NCI-H82 (cell line): ENCODE data around the gene KCNA2.

Source experiments
- DNase-seq: peaks from one replicate; lab custom pipeline; 2025; lab: John Stamatoyannopoulos, UW

KCNA2 gene

DNA sequence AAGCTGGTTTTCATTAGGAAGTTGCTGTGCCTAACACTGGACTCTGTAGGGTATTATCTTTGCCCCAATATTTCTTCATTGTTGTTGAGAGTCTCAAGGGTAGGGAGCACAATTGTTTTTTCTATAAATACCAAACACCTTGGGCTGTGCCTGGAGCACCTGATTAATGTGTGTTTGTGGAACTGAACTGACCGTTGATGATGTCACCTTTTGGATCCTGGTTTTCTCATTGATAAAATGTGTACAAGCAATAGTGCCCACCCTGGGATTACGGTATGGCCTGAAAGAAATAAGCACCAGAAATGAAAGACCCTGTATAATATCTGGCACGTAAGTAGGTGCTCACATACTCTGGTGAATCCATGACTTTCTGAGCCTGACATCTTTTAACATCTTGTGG lies 39.3 kb downstream of the KCNA2 start:
- DNase-seq: no peak

DNA sequence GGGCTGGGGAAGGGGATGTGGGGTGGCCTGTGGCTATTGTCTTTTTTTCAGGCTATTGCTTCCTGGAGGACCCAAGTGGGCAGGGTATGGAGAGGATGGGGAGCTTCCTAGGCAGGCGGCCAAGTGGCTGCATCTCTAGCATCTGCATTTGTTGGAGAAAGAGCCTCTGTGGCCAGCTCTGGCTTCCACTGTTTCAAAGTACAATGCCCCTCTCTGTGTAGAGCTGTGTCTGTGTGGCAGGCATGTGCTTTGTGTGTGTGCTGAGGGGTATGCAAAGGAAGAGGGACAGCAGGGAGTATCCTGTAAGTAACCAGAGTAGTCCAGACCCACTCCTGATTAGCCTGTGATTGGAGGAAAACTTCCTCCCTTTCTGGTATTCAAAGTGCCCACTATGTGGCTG lies 40.6 kb downstream of the KCNA2 start:
- no peak for DNase-seq

DNA sequence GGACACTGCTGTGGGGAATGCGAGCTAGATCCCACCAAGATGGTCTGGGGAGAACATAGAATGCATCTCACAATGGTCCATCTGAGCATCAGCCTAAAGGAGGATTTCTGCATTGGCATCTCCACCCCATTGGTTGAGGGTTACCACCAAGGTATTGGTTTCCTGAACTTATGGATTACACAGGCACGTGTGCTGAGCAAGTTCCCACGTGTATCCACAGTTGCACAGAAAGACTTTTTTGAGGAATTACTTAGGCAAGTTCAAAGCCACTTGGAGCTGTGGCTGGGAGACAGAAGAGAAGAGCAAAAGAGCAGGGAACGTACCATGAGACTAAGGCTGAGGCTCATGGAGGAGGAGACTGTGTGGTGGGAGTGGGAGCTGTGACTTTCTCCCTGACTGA lies 43.1 kb downstream of the KCNA2 start:
- DNase-seq: no peak

DNA sequence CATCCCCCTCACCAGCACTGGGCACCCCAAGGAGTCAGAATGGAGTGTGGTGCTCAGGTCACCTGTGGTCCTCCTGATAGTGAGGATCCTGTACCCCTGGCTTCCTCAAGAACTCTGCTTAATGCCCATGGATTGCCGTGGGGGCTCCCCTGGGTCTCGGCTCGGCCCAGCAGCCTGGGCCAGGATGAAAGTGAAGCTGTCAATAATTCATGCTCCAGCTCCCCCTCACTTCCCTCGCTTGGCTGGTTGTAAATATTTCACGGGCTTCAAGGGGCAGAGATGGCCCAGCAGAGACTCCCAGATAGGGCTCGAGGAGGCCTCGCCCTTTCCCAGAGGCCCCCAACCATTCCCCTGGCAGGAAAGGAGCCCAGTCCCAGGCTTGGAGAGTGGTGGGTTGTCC lies 44.6 kb downstream of the KCNA2 start:
- no peak for DNase-seq

DNA sequence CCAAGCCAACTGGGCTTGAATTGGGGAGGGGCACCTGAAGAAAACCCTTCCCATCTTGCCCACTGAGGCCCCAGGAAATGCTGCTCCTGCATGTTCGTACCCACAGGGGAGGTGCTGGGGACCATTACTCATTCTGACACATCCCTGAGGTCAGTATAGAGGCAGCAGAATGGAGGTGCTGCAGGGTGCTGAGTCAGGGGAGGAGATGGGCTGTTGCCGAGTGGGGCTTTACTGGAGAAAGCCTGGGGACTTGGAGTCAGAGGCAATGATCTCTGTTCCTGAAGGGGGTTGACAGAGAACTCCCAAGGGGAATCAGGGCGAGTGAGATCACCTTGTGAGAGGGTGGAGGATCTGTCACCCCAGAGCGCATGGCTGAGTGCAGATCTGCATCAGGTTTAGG lies 47.0 kb downstream of the KCNA2 start:
- DNase-seq: no peak

DNA sequence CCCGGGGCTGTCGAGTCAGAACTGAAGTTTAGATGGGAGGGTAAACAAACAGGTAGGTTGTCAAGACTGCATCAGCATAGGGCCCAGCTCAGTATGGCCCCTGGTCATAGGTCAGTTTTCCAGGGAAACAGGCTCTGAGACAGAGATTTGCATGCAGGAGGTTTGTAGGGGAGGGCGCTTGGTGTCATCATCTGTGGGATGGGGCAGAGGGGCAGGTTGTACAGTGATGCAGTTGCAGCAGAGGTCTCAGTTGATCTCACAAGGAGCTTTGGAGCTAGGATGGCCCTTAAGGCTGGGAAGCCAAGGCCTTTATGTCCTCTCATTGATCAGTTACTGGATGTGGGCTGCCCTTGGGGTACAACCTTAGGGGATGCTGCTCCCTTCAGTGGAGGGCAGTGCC lies 48.7 kb downstream of the KCNA2 start:
- DNase-seq: no peak

DNA sequence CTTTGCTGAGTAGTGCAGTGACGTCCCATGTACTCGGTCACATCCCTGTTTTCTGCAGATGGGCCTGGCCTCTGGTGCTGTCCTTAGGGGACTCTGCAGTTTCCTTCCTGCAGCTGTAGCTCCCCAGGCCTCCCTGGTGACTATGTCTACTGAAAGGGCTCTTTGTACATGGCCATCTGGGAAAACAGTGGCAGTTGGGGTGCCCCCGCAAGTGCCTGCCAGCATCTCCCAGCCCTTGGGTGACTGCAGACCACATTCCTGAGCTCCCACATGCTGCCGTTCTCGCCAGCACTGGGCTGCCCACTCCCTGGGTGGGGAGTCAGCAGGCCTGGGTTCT lies 49.7 kb downstream of the KCNA2 start:
- no peak for DNase-seq

DNA sequence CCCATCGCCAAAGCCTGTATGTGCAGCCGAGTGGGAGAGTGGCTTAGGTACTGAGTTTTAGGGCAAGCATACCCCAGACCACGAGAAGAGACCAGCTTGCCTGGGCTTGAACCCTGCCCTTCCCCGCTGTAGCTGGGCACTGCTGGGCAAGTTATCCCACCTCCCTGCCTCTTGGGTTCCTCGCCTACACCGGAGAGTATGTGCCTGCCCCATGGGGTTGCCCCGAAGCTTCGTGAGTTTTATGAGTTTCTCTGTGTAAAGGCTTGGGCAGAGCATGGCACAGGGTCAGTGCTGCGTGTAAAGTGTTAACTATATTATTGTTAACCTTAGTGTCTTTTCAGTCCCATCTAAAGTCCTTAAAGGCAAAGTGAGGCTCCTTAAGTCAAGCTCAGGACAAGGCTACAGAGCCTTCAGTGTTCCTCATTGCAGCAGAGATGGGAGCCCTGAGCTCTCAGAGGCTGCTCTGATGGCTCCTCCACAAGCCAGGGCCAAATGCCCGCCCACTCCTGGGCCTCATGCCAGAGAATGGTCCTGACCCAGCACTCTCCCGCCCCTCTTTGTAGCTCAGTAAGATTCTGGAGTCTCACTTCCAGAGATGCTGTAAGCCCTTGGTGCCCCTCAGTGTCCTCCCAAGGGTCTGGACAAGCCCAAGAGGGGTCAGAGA lies 50.2 kb downstream of the KCNA2 start:
- DNase-seq: no peak

DNA sequence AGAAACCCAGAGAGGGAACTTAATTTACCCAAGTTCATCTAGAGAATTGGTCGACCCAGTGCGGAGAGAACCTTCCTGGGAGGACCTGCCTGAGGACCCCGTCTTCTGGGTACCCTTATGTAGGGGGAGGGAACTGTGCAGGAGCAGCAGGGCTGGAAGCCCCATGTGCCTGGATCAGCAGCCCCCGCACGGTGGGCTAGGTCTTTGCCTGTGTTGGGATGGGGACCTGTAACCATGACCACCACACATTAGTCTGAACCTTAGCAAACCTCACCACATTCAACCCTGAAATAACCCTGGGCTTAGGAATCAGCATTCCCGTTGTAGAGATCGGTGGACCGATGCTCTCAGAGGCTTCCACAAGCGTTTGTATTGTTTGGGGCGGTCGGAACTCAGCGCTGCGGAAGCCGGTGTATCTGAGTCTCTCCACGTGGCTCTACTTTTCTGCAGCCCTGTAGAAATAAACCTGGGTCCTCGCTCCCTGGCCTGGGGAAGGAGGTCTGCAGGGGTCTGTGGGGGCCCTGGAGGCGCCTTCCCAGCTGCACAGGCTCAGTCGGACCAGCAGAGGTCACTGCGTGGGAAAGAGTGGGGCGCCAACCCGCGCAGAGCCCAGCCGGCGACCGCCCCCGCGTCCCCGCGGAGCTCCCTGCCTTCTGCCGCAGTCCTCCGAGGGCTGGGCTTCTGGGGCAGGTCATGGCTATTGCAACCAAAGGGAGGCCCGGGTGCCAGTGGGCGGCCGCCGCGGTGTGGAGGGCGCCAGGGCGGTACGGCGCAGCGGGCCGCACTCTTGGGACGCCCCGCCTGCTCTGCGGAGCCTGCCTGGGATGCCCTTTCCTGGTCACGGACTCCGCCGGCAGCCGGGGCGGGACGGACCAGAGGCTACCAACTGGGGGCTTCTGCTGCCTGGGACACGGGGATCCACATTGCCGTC lies 51.0 kb downstream of the KCNA2 start:
- peak; percentile 69 for DNase-seq

DNA sequence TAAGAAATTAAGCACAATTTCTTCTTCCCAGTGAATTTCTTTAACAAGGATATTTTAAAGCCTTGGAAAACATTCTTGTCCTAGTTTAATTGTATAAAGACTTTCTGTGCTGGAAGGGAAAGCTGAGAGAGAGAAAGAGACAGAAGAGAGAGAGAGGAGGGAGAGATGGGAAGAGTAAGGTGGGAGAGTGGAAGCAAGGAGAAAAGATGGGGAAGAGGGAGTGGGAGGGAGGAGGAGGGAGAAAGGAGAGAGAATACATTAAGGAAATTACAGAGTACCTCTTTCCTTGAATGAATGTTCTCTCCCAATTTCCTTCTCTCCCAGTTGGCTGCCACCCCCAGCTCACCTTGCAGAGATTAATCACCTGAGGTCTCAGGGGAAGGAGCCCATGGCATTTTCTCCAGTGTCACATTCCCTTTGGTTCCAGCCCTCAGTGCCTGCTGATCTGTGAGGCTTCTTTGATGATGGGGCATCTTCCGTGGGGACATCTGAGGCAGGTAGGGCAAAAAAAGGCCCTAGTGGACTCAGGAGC lies 54.8 kb downstream of the KCNA2 start:
- DNase-seq: no peak

DNA sequence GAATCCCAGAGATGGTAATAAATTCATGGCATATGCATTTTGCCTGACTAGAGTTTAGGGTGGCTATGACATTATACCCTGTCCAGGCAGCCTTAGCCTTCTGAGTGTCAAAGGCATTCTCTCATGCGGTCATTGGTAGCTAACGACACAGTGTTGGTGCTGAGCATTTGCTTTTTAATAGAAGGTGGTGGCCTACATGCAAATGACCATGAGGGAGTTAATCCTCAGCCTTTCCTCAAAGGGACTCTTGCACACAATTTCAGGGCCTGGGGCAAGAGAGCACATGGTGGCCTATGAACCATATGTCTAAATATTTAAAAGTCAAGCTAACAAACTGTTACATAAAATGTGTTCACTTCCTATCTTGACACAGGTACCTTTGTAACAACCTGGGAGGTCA lies 56.3 kb downstream of the KCNA2 start:
- no peak for DNase-seq

DNA sequence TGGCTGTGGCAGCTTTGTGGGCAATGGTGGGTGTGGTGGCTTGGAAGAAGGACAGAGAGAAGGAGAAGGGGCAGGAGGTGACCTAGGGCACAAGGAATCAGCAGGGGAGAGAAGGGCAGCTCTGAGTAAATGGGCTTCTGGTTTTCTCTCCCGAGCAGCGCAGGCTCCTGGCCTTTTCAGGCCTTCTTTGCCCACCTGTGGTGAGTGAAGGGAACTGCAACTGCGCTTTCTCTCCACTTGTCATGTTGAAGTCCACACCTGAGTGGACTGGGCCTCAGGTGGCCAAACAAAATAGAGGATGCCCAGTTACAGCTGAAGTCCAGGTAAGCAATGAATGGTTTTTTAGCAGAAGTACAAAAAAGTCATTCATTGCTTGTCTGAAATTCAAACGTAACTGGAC lies 57.8 kb downstream of the KCNA2 start:
- peak; percentile 58 for DNase-seq

DNA sequence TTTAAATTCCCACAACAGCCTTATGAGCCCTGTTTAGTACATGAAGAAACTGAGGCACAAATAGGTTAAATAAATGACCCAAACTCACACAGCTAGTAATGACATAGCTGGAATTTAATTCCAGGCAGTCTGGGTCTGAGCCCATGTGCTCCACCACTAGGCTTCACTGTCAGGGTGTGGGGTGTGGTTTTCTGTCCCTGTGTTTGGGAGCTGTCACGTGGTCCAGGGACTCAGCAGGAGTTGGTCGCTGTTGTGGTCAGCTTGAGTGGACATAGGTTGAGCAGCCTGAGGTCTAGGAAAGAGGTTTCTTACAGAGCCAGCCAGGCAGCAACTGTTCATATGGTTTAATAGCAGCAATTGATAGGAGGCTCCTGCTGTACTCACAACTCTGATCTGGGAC lies 59.1 kb downstream of the KCNA2 start:
- DNase-seq: no peak

DNA sequence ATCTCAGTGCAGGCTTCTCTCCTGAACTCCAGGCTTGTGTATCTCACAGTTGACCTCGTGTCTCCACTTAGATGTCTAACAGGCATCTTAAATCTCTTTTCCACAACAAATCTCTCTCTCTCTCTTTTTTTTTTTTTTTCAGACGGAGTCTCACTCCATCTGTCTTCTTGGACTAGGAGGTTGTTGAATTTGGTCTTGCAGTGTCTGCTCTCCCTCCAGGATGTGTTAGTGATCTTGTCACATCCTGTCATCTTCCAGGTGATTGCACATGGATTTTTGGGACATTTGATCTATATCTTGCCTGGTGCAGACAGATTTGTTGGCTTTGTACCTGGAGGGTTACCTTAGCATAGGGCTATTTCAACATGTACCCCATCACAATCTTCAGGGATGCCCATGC lies 60.7 kb downstream of the KCNA2 start:
- no peak for DNase-seq

DNA sequence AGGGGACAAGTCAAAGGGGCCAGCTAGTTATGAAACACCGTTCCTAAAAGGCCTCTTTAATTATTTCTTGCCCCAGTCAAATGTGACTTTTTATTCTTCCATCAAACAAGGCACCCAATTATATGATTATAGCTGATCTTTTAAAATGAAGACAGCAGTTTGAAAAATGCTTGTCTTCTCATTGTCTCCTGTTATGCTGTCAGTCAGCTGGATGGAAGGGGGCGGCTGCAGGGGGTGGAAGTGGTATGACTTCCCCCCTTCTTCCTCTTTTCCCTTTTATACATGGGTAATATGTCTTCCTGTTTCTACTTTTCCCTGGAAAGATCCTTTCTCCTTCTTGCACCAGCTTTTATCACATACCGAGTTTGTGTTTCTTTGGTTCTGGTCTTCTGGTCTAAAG lies 61.4 kb downstream of the KCNA2 start:
- no peak for DNase-seq
